IMR-90 (cell line): ENCODE data around the gene TMC8. TPM values are rescaled to one million over a fixed set of nuclear protein-coding genes. Genes with fewer than 3 reads are reported as not detected.

Experiments used
- ATAC-seq: fragments of 200-7000 bp; cut with Tn5 transposase; 2 replicates; pipeline ENCODE4 v1.9.1; 2020; ENCODE audit warnings: low read depth, mild to moderate bottlenecking, moderate library complexity
- BruUV-seq: library from RNA; stranded (reverse); fragments of 400-500 nt; replicated peaks from 2 replicates; lab custom pipeline; 2021; lab: Mats Ljungman, UMichigan
- CTCF ChIA-PET: fragments of 300-600 bp; formaldehyde crosslinking; extraction: SDS; loops from one replicate; lab custom pipeline; 2021; ENCODE audit warnings: antibody characterized with exemption; lab: Yijun Ruan, JAX
- POLR2A ChIA-PET: fragments of 300-600 bp; sonication (Branson Sonifier 250); formaldehyde crosslinking; loops from one replicate; lab custom pipeline; 2022; ENCODE audit warnings: antibody characterized with exemption; ENCODE audit not compliant: unreplicated experiment; lab: Charles Lee
- DNase-seq: peaks from one replicate; pipeline ENCODE4 v3.0.0; 2013
- H2AFZ ChIP-seq: replicated peaks from 2 replicates; pipeline ENCODE3; 2013; ENCODE audit warnings: low read length, mild to moderate bottlenecking; ENCODE audit not compliant: poor library complexity
- H2AK5ac ChIP-seq: 2 replicates; pipeline ENCODE4 v1.6.1; 2013; ENCODE audit warnings: low read depth, low read length, inconsistent platforms
- H2AK9ac ChIP-seq: replicated peaks from 2 replicates; pipeline ENCODE3; 2013; ENCODE audit warnings: mild to moderate bottlenecking, low read depth, low read length, moderate library complexity; ENCODE audit not compliant: poor library complexity
- H2BK120ac ChIP-seq: 2 replicates; pipeline ENCODE4 v1.6.1; 2013; ENCODE audit warnings: low read depth, low read length, inconsistent platforms
- H2BK15ac ChIP-seq: 3 replicates; pipeline ENCODE4 v1.6.1; 2013; ENCODE audit warnings: low read depth, low read length, inconsistent platforms
- H2BK20ac ChIP-seq: 2 replicates; pipeline ENCODE4 v1.6.1; 2013; ENCODE audit warnings: low read depth, mild to moderate bottlenecking, inconsistent platforms, low read length, moderate library complexity
- H2BK5ac ChIP-seq: 2 replicates; pipeline ENCODE4 v1.6.1; 2013; ENCODE audit warnings: mild to moderate bottlenecking, low read depth, low read length, inconsistent platforms; ENCODE audit not compliant: poor library complexity, severe bottlenecking
- H3K14ac ChIP-seq: replicated peaks from 2 replicates; pipeline ENCODE4 v1.6.1; 2013; ENCODE audit warnings: low read depth, low read length, inconsistent platforms
- H3K18ac ChIP-seq: 2 replicates; pipeline ENCODE4 v1.6.1; 2013; ENCODE audit warnings: low read depth, low read length, control low read depth
- H3K23ac ChIP-seq: 2 replicates; pipeline ENCODE4 v1.6.1; 2013; ENCODE audit warnings: low read depth, low read length, inconsistent platforms
- H3K27ac ChIP-seq: 2 replicates; pipeline ENCODE4 v1.5.1; 2013; ENCODE audit warnings: mild to moderate bottlenecking, control low read depth, low read length; ENCODE audit not compliant: insufficient read depth
- H3K27me3 ChIP-seq: 2 replicates; pipeline ENCODE4 v1.6.1; 2013; ENCODE audit warnings: low read length; ENCODE audit not compliant: control insufficient read depth, insufficient read depth
- H3K36me3 ChIP-seq: 2 replicates; pipeline ENCODE4 v1.6.1; 2013; ENCODE audit warnings: low read length, mixed read lengths; ENCODE audit not compliant: control insufficient read depth, insufficient read depth
- H3K4ac ChIP-seq: 2 replicates; pipeline ENCODE4 v1.6.1; 2013; ENCODE audit warnings: low read depth, low read length, inconsistent platforms
- H3K4me1 ChIP-seq: 2 replicates; pipeline ENCODE4 v1.6.1; 2013; ENCODE audit warnings: low read length, mixed read lengths; ENCODE audit not compliant: control insufficient read depth, insufficient read depth
- H3K4me2 ChIP-seq: 2 replicates; pipeline ENCODE4 v1.6.1; 2013; ENCODE audit warnings: low read depth, mild to moderate bottlenecking, control low read depth, low read length, moderate library complexity
- H3K4me3 ChIP-seq: 2 replicates; pipeline ENCODE4 v1.5.1; 2013; ENCODE audit warnings: low read depth, mild to moderate bottlenecking, control low read depth, low read length, moderate library complexity; ENCODE audit not compliant: insufficient read depth
- H3K56ac ChIP-seq: 2 replicates; pipeline ENCODE4 v1.6.1; 2013; ENCODE audit warnings: low read length, inconsistent platforms; ENCODE audit not compliant: insufficient read depth; ENCODE audit errors: extremely low read depth
- H3K79me1 ChIP-seq, 2 experiments: 2 replicates each; pipeline ENCODE4 v1.6.1; 2013; ENCODE audit warnings: low read length in 2 of 2, inconsistent platforms in 1 of 2, low read depth in 1 of 2
- H3K9ac ChIP-seq: 2 replicates; pipeline ENCODE4 v1.6.1; 2013; ENCODE audit warnings: low read depth, low read length, control low read depth
- H3K9me1 ChIP-seq: 2 replicates; pipeline ENCODE4 v1.6.1; 2013; ENCODE audit warnings: low read length, inconsistent platforms; ENCODE audit not compliant: insufficient read depth
- H3K9me3 ChIP-seq: 2 replicates; pipeline ENCODE4 v1.6.1; 2013; ENCODE audit warnings: low read length; ENCODE audit not compliant: control insufficient read depth, insufficient read depth
- H4K20me1 ChIP-seq: 2 replicates; pipeline ENCODE4 v1.6.1; 2013; ENCODE audit warnings: low read length, inconsistent platforms; ENCODE audit not compliant: insufficient read depth
- H4K5ac ChIP-seq: 2 replicates; pipeline ENCODE4 v1.6.1; 2013; ENCODE audit warnings: mild to moderate bottlenecking, low read depth, low read length, control low read depth
- H4K8ac ChIP-seq, 2 experiments: 2 replicates each; pipeline ENCODE4 v1.6.1; 2013; ENCODE audit warnings: low read depth in 2 of 2, low read length in 2 of 2, control low read depth in 1 of 2, inconsistent platforms in 1 of 2
- H4K91ac ChIP-seq: 2 replicates; pipeline ENCODE4 v1.6.1; 2013; ENCODE audit warnings: low read depth, low read length, inconsistent platforms; ENCODE audit not compliant: insufficient read depth
- BHLHE40 ChIP-seq: fragments of 150-350 bp; IDR thresholded peaks from 2 replicates; pipeline ENCODE4 v1.6.1; 2016; ENCODE audit warnings: mild to moderate bottlenecking, low read depth, low read length
- CEBPB ChIP-seq: IDR thresholded peaks from 2 replicates; pipeline ENCODE4 v1.6.1; 2012; ENCODE audit warnings: low read depth, low read length, improper control_type of control experiment
- CHD1 ChIP-seq: IDR thresholded peaks from 2 replicates; pipeline ENCODE4 v1.6.1; 2012; ENCODE audit warnings: low read depth, low read length, improper control_type of control experiment
- CTCF ChIP-seq: conservative IDR thresholded peaks from 2 replicates; pipeline ENCODE4 v1.5.1; 2012; ENCODE audit warnings: mild to moderate bottlenecking, low read depth, low read length, improper control_type of control experiment
- FOS ChIP-seq: fragments of 150-350 bp; IDR thresholded peaks from 2 replicates; pipeline ENCODE4 v1.6.1; 2016; ENCODE audit warnings: low read depth, low read length
- MAFK ChIP-seq: IDR thresholded peaks from 2 replicates; pipeline ENCODE4 v1.6.1; 2012; ENCODE audit warnings: low read depth, low read length, improper control_type of control experiment
- MAZ ChIP-seq: IDR thresholded peaks from 2 replicates; pipeline ENCODE4 v1.6.1; 2012; ENCODE audit warnings: low read depth, mild to moderate bottlenecking, low read length, improper control_type of control experiment, moderate library complexity, borderline replicate concordance
- MXI1 ChIP-seq: IDR thresholded peaks from 2 replicates; pipeline ENCODE4 v1.6.1; 2012; ENCODE audit warnings: low read depth, mild to moderate bottlenecking, low read length, moderate library complexity, borderline replicate concordance
- NFE2L2 ChIP-seq: fragments of 150-350 bp; IDR thresholded peaks from 2 replicates; pipeline ENCODE4 v1.6.1; 2016; ENCODE audit warnings: low read depth, mild to moderate bottlenecking, low read length
- POLR2A ChIP-seq: IDR thresholded peaks from 2 replicates; pipeline ENCODE4 v1.6.1; 2012; ENCODE audit warnings: mild to moderate bottlenecking, low read depth, low read length
- RAD21 ChIP-seq: IDR thresholded peaks from 2 replicates; pipeline ENCODE4 v1.6.1; 2012; ENCODE audit warnings: low read length, improper control_type of control experiment
- RCOR1 ChIP-seq: IDR thresholded peaks from 2 replicates; pipeline ENCODE4 v1.6.1; 2012; ENCODE audit warnings: mild to moderate bottlenecking, low read length, improper control_type of control experiment; ENCODE audit not compliant: insufficient replicate concordance
- RFX5 ChIP-seq: IDR thresholded peaks from 2 replicates; pipeline ENCODE4 v1.8.0; 2012; ENCODE audit warnings: low read depth, mild to moderate bottlenecking, low read length, moderate library complexity
- SMC3 ChIP-seq: fragments of 150-350 bp; IDR thresholded peaks from 2 replicates; pipeline ENCODE4 v1.6.1; 2016; ENCODE audit warnings: low read depth, mild to moderate bottlenecking, antibody characterized with exemption, low read length, moderate library complexity
- USF2 ChIP-seq: fragments of 150-350 bp; IDR thresholded peaks from 2 replicates; pipeline ENCODE4 v1.6.1; 2017; ENCODE audit warnings: mild to moderate bottlenecking, antibody characterized with exemption, low read length, low read depth
- WGBS, 2 experiments: methylation state at CpG; one replicate each; pipeline versions ENCODE4 v1.1.5 to v1.1.7; 2013; ENCODE audit warnings: missing lambda C conversion rate in 2 of 2; ENCODE audit not compliant: insufficient read length in 1 of 2; ENCODE audit errors: extremely low coverage in 2 of 2; 5-methylcytosine and 5-hydroxymethylcytosine counted together
- dilution Hi-C: fragments of 300-500 bp; cut with HindIII; formaldehyde crosslinking; loops from one replicate; pipeline ENCODE4 v1.14.3; 2018; ENCODE audit warnings: low sequenced_read_pairs; ENCODE audit not compliant: unreplicated experiment
- in situ Hi-C: fragments of 300-500 bp; cut with MboI; formaldehyde crosslinking; loops from 3 replicates; pipeline ENCODE4 v1.14.3; 2019; ENCODE audit warnings: low sequenced_read_pairs, inconsistent platforms, mixed read lengths
- intact Hi-C: fragments of 100-400 bp; cut with micrococcal nuclease; formaldehyde crosslinking; loops from 2 replicates; pipeline ENCODE4 v1.10.0; 2022
- polyA plus RNA-seq, 3 experiments: library from polyadenylated mRNA; depleted of rRNA; stranded (reverse); fragments of >200 nt; gene quantifications; 2 replicates each; pipeline ENCODE4 v1.2.3, GENCODE V29; 2012; ENCODE audit warnings: low replicate concordance in 1 of 3
- total RNA-seq: library from RNA; depleted of rRNA; stranded (reverse); fragments of >200 nt; gene quantifications from 2 replicates; pipeline ENCODE4 v1.2.3, GENCODE V29; 2012
- TF ChIP-seq, protein P1 (sequence below): fragments of 150-350 bp; IDR thresholded peaks from 2 replicates; pipeline ENCODE4 v1.6.1; 2016; ENCODE audit warnings: low read depth, mild to moderate bottlenecking, low read length, moderate library complexity, borderline replicate concordance

The TMC8 gene
- total and polyA plus RNA-seq, 2 of the 4 experiments (the other 2 are of a cell fraction): not detected

GRCh38 chr17:78120537-78120936, 10.0 kb upstream of the TMC8 start:
- 20% methylated on average over 1 of the region's 13 CpGs; no CpG with 5 or more reads in 1 of the 2 experiments for WGBS, 2 experiments
- no TSS peak for BruUV-seq
- no peak overlapping the region for H2BK15ac ChIP-seq

More at GRCh38 chr17:78120537-78120936, 10.0 kb upstream of the TMC8 start:
- no peak overlapping the region for H3K27ac ChIP-seq
- no peak overlapping the region for H3K18ac ChIP-seq
- DNase-seq: no peak
- in situ Hi-C loops: no loop called here
- TF ChIP-seq CHD1 (no peak), RFX5 (no peak), CEBPB (no peak), USF2 (no peak), POLR2A (no peak), NFE2L2 (no peak), RAD21 (no peak), FOS (no peak), CTCF (no peak), SMC3 (no peak), MAZ (no peak), MXI1 (no peak), BHLHE40 (no peak), RCOR1 (no peak), MAFK (no peak)
- TF ChIP-seq, protein P1, sequence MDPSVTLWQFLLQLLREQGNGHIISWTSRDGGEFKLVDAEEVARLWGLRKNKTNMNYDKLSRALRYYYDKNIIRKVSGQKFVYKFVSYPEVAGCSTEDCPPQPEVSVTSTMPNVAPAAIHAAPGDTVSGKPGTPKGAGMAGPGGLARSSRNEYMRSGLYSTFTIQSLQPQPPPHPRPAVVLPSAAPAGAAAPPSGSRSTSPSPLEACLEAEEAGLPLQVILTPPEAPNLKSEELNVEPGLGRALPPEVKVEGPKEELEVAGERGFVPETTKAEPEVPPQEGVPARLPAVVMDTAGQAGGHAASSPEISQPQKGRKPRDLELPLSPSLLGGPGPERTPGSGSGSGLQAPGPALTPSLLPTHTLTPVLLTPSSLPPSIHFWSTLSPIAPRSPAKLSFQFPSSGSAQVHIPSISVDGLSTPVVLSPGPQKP: no peak
- ChIA-PET POLR2A (no interaction called here), CTCF (no interaction called here)
- H3K23ac ChIP-seq: no peak overlapping the region
- H3K27me3 ChIP-seq: peaks cover 5% of the 10 kb centered on the region; the same call in 1 of the 2 replicates
- no peak for ATAC-seq
- no peak overlapping the region for H3K4ac ChIP-seq
- no peaks in the 10 kb centered on the region for H3K9me3 ChIP-seq
- dilution Hi-C loops: no loop called here
- H4K8ac ChIP-seq: no peak overlapping the region
- H3K14ac ChIP-seq: no peak overlapping the region
- no peaks in the 10 kb centered on the region for H3K36me3 ChIP-seq
- no peak overlapping the region for H4K91ac ChIP-seq
- H2AK9ac ChIP-seq: no peak overlapping the region
- no peak overlapping the region for H2BK20ac ChIP-seq
- no peak overlapping the region for H3K9ac ChIP-seq
- intact Hi-C loops: no loop called here
- no peak overlapping the region for H2AK5ac ChIP-seq
- no peaks in the 10 kb centered on the region for H3K4me1 ChIP-seq
- H4K20me1 ChIP-seq: no peaks in the 10 kb centered on the region; the same call in 1 of the 2 replicates
- no peaks in the 10 kb centered on the region for H3K79me1 ChIP-seq
- H2BK120ac ChIP-seq: no peak overlapping the region
- no peak overlapping the region for H4K5ac ChIP-seq
- H3K4me3 ChIP-seq: no peak overlapping the region
- no peak overlapping the region for H2BK5ac ChIP-seq
- H2AFZ ChIP-seq: no peak overlapping the region
- no peaks in the 10 kb centered on the region for H3K9me1 ChIP-seq
- H3K56ac ChIP-seq: no peak overlapping the region
- H3K4me2 ChIP-seq: no peak overlapping the region
